ENCODE data around the gene UCHL1.

Gene UCHL1

DNA sequence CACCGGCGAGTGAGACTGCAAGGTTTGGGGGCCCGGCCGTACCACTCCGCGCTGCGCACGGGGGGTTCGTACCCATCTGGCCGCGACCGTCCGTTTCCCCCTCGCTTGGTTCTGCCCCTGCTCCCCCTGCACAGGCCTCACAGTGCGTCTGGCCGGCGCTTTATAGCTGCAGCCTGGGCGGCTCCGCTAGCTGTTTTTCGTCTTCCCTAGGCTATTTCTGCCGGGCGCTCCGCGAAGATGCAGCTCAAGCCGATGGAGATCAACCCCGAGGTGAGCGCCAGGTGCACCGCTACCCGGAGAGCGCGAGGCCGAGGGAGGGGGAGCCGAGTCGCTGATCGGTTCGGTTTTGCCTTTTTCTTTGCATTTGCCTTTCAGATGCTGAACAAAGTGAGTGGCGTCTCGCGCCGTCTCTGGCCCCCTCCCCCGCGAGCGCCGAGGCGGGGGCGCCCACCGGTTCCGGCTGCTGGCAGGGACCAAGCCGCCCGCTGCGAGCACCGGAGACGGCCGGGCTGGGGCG is at the start of gene UCHL1:
UCHL1 (plus strand) TSS at position 189 of the 517 bp plus-strand sequence; CDS start at position 238, 49 bp downstream.
- DNase-seq: peak; percentile 80

DNA sequence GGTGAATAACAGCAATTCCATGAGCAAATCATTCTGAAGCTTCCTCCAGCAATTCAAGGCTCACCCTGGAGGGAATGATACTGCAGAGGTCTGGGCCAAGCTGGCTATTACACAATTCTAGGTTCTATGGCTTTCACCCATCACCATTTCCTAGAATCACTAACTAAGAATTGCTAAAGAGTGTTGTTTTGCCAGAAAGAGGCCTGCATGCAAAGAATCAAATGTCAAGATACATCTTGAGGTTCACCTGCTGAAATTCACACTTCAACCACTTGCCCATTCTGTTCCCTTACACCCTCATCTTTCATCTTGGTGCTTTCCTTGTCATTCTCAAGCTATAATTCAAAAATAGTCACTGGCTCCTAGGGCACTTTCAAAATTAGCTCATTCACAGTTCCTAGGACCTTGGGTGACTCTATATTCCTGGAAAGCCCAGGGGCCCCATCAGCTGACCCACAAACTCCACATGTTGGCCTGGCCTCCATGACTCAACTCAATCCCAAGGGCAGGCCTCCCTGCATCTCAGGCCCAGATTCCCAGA is 49.4 kb upstream of the UCHL1 start:
- no peak for DNase-seq

DNA sequence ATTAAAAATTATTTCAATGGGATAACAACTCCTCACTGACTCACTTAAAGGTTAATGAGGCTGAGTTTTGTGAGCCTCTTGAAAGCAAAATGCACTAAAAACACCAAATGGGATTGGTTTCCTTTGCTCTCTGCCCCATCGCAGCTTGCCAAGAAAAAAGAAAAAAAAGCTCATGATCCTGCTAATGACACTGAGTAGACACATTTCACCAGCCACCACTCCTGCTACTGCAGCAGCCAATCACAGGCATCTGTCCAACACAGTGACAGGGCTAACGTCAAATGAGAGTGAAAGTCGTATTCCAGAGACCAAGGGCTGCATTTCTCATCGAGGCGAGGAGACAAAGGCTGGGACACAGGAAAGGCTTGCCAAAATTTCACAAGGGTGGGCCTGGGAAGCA is 47.5 kb upstream of the UCHL1 start:
- peak; percentile 90 for DNase-seq

DNA sequence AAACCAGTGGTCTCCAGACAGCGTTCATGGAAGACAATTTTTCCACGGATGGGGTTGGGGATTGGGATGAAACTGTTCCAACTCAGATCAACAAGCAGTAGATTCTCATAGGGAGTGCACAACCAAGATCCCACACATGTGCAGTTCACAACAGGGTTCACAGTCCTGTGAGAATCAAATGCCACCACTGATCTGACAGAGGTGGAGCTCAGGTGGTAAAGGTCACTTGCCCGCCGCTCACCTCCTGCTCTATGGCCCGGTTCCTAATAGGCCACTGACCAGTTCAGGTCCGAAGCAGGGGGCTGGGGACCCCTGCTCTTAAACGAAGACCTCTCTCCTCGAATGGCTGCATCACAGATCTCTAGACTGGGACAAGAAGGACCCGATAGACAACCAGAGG is 46.8 kb upstream of the UCHL1 start:
- no peak for DNase-seq

DNA sequence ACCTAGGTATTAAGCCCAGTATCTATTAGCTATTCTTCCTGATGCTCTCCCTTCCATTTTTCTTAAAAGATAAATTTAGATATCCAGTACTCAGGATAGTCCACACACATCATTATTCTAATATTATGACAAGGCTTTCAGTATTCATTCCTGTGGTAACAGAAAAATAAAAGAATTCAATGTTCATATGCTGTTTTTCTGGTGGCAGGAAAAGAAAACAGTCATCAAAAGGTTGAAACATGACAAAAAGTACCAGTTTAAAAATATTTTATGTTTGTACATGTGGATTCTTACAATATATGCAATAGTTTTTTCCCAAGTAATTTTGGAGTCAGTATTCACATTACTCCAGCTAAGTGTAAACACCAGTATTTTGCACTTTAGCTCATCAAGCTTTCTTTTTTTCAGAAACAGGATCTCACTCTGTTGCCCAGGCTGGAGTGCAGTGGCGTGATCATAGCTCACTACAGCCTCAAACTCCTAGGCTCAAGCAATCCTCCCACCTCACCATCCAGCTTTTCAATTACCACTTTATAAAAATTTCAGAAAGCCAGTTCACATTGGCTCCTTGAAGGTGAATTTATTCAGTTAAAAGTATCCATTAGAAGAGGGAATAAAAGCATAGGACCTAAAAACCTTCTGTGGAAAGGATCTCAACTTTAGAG is 44.6 kb upstream of the UCHL1 start:
- DNase-seq: no peak

DNA sequence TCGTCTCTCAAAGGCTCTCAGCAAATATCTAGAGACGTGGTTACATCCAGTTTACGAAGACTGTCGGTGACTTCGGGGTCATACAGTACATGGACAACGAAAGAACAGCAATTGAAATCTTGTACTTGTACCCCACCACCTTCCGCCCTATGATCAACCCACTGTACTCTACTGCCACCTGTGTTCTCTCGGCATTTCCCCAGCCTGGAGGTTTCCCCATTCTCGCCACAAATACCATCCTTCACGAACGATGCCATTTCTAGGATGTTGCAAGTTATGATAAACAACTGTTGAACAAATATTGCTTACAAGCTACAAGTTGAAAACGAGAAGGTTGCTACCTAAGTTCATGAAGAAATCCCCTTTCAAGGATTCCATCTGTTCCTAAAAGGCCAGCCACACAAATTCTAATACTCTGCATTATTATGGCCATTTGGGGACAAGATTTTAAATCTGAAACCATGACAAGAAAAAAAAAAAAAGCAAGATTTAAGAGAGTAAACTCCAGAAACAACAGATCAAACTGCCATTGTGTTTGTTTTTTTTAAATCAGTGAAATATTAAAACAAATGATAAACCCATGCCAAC is 44.0 kb upstream of the UCHL1 start:
- peak; percentile 64 for DNase-seq

DNA sequence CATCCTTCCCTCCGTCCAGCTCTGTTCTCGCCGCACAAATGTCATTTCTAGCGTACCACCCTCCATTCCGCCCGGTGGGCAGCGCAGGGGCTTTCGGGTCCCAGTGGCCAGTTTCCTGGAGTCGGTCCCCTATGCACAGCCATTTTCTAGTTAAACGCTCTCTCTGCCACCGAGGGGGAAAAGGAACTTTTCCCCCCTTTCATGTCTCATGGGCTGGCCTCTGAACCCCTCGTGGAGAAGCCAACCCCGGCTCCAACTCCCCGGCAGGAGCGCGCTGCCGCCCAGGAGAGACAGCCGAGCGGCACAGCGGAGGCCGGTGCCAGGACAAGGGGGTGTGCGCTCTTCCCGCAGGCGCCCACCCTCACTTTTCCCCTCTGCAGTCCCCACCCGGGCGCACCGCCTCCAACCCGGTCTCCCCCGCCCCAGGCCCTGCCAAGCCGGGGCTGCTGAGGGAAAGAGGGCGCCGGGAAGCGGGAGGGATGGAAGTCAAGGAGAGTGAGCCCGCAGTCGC is 43.0 kb upstream of the UCHL1 start:
- no peak for DNase-seq

DNA sequence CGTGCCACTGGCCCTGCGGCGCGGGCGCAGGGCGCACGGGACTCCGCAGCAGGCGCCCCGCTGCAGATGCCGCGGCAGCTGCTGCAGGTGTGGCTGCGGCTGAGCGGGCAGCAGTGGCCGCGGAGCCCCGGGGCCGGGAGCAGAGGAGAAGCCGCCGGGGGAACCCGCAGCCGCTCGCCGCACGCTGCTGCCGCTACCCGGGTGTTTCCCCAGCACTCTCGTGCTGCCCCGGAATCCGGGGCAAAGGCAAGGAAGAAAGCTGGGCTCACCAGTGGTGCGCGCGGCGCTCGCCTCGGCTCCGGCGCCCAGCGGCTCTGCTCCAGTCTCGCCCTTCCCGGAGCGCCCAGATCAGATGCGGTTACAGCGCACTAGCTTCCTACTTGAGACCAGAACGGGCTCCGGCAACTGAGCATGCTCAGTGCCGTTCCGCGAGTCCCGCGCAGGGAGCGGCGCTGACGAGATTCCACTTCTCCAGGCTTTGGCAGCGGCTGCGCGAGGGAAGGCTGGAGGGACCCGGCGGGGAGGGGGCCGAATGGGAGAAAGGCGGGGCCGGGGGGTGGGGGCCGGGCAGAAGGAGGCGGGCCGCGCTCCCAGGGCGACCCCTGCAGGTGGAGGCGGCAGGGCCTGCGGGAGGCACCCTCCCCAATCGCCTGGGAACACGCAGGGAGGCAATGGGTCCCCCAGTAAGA is 42.4 kb upstream of the UCHL1 start, which contains the start of gene APBB2:
APBB2 (minus strand) TSS at position 407 of the 689 bp plus-strand sequence. CDS start 181,288 bp downstream, outside the sequence.
- peak; percentile 67 for DNase-seq

DNA sequence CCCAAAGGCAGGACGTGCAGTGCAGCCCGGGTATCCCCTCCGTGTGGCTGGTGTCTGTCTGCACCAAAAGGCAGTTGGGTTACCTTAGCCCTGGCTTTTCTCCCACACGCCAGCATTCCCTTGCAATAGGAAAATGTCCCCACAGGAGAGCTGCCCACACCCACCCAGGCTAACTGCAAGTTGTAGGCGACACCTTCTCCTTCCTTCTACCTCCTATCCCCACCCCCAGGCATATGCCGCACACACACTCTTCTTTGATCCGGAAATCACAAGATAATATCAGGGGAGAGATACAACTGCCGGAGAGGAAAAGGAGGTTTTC is 41.9 kb upstream of the UCHL1 start:
- DNase-seq: no peak

DNA sequence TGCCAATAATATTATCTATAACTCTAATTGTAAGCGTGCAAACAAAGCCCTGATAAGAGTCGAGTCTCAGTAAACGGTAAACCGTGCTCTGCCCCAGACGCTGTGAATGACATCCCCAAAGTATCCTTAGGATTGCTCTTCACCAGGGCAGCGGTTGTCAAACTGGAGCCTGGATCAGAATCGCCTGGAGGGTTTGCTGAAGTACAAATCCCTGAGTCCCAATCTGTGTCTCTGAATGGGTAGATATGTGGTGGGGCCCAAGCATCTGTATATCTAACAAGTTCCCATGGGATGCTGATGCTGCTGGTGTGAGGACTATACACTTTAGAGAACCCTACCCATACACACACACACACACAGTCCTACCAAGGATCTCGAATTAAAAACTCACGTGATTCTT is 41.6 kb upstream of the UCHL1 start:
- DNase-seq: no peak

DNA sequence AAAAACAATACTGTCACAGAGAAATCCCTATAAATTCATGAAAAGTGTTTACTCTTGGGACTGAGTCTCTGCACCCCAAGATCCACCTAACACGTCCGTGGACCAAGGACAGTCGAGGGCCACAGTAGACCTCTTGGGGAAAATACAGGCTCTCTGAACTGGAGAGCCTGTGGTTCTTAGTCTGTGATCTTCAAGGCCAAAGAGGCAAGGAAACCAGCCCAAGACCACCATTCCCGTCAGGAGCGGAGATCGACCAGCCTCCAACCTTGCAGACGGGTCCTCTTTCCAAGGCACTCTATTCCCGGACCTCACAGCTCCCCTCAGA is 40.8 kb upstream of the UCHL1 start:
- DNase-seq: no peak

DNA sequence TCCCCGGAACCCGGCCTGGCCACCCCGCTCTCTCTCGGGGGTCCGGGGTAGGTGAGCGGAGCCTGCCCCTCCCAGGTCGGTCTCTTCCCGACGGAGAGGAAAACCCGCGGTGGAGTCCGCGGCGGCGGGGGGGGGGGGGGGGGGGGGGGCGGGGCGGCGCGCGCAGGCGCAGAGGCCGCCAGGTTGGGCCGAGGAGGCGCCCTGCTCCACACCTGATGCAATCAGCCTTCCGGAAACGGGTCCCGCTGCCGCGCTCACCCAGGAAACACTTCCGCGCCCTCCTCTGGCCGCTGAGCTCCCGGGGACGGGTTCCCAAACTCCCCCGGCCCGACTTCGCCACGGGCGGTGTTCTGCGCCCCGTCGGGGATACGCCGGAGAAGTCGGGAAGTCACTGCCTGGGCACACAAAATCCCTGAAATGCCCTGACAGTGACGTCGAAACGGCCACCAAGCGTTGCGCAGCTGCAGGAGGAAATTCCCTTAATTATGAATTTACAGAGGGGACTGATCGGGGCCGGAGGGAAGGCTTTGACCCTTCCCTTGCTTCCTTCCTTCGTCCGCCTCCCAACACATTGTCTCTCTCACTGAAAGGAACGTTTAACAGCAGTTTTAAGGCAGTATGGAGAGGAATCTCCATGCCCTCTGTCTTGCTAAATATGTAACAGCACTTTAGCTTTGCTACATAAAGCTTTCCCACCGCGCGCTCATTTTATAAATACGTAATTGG is 40.3 kb upstream of the UCHL1 start:
- peak; percentile 66 for DNase-seq

DNA sequence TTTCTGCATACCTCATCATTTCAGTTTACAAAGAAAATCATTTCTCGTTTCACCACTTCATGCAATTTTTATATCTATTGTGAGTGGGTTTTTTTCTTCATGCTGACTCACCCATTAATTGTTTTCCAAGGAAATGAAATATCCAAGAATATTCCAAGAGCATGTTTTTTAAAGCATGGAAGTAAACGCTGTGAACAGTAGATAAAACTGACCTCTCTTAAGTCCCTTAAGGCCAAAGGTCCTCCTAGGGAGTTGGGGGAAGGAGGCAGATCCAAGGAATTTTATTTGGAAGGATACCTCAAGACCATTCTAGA is 39.8 kb upstream of the UCHL1 start:
- DNase-seq: no peak

DNA sequence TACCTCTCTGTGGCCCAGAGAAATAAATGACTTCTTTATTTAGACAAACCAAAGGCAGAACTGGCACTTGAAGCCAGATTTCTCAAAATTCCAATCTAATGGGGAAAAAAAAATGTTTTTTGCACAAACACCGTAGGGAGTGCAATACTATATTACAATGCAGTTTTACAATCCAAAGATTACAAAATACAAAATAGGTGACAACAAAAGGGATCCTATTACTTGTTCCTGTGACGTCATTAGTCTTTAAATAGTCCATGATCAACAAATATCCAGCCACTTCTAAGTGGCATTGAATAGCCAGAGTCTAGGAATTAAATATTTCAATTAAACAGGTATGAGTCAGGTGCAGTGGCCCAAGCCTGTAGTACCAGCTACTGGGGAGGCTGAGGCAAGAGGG is 39.4 kb upstream of the UCHL1 start:
- no peak for DNase-seq

DNA sequence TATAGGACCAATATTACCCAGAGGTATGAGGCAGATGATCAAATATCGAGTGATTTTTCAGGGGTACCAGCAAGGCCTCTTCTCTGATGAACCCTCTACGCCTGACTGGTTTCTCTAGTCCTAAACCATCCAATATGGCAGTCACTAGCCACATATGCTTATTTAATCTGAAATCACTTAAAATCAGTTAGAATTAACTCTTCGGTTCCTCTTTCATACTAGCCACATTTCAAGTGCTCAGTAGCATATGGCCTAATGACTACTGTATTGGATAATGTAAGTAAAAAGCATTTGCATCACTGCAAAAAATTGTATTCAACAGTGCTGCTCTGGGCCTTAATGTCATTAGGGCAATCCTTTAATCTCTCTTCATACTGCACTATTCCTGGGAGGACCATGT is 38.0 kb upstream of the UCHL1 start:
- no peak for DNase-seq

DNA sequence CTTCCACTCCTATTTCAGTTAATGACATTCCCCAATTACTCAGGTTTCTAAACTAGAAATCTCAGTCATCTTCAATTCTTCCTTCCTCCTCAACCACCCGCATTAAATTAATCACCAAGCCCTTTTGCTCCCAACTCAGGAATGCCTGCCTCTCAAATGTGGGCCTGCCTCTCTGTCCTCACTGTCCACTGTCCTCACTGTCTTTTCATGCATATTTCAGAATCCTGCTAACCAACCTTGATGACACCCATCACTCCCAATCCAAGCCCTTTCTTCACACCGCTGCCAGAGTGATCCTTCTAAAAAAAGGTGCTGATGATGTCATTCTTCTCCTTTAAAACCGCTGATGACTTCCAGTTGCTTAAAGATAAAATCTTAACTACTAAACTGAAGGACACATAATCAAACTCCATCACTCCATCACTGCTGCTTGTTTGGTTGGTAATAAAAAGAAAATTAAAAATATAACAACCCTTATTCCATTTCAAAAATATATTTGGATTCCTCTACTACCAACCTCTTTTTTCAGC is 37.2 kb upstream of the UCHL1 start:
- DNase-seq: no peak

DNA sequence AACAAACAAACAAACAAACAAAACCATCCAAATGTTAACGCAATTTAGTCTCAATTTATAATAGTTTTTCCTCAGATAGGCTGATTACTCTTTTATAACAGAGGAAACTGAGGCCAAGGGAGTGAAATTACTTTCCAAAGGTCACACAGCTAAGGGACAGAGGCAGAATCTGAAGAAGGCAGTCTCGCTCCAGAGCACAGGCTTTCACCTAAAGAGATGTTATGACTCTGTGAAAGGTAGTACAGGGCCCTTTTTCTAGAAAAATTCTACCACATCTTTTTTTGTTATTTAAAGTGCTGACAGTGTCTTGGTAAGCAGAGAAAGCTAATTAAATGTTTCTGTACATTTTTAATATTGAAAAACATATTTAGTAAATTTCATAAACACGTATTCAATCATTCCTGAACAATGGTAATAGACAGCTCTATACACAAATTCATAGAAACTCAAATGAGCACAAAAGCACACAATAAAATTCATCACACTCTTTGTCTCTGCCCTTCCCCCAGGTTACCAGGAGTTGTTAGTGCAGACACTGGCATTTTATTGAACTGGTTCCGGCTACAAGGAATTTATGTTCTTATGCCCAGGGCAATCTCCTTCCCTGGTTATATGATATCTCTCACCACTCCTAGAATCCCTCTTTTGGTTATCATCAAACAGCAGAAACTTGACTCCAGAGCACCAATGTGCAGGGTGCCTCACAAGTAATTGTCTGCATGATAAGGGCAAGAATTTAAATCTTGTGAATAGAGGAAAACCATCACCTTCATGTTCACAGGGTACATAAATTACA is 34.7 kb upstream of the UCHL1 start:
- no peak for DNase-seq

DNA sequence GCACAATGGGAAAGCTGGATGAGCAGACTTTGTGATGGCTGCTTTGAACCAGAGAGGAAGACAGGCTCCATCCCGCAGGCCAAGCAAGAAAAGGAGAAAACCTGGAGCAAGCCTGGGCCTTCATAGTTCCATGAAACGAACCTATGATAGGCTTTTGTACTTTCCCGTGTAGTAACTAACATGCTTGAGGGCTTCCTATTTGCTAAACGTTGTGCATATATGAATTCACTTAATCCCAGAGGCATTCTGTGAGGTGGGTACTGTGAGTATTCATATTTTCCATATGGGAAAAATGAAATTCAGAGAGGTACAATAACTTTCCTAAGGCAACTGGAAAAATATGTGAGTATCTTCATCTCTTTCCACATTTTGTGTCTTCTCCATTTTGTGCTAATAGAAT is 28.8 kb upstream of the UCHL1 start:
- DNase-seq: no peak

DNA sequence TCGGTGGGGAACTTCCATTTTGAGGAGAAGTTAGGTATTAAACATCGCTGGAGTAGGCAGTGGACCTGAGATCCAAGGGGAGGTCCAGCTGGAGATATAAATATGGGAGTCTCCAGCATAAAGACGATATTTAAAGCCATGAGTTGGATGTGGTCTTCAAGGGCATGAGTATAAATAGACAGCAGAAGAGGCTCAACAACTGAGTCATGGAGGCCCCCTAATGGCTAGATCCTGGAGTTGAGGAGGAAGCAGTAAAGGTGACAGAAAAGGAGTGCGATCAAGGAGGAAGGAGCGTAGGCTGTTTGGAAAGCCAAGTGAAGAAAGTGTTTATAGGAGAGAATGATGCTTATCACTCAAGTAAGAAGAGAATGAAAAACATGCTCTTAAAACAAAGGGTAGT is 24.3 kb upstream of the UCHL1 start:
- no peak for DNase-seq

DNA sequence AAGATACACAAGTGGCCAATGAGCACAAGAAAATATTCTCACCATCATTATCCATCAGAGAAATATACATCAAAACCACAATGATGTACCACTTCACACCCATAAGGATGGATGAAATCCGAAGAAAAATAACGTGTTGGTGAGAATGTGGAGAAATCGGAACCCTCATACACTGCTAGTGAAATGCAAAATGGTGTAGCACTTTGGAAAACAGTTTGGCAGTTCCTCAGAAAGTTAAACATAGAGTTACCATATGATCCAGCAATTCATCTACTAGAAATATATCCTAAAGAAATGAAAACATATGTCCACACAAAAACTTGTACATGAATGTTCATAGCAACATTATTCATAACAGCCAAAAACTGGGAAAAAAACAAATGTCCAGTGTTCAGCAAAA is 23.9 kb upstream of the UCHL1 start:
- no peak for DNase-seq

DNA sequence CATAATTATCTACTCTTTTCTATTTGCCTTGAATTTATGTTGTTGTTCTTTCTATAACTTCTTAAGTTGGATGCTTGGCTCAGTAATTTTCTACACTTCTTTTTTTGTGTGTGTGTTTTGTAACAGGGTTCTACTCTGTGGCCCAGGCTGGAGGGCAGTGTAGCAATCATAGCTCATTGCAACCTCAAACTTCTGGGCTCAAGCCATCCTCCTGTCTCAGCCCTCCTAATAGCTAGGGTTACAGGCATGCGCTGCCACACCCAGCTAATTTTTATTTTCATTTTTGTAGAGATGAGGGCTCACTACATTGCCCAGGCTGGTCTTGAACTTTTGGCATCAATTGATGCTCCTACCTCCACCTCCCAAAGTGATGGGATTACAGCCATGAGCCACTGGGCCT is 20.7 kb upstream of the UCHL1 start:
- no peak for DNase-seq

DNA sequence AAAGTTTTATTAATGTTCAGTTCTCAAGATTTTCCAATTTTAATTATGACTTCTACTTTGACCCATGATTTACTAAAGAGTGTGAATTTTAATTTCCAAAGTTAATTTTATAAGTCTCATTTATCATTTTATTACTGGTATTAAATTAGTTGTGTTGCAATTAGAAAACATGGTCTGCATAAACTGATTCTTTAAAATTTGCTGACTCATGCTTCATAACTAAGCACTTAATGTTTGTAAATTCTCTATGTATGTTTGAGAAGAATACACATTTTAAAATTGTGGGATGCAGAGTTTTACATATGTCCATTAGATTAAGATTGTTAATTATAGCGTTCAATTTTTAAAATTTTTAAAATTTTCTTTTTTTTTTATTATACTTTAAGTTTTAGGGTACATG is 20.2 kb upstream of the UCHL1 start:
- no peak for DNase-seq

Measured in DMS79 treated with DMSO at 0.1 percent for 48 hours (cell line).